SH-SY5Y (cell line): ENCODE measurements around the gene ZNF358.

Experiments
- GATA2 ChIP-seq: IDR thresholded peaks from 2 replicates; pipeline ENCODE4 v1.6.1; 2011; ENCODE audit warnings: mild to moderate bottlenecking, low read depth, low read length
- GATA3 ChIP-seq: IDR thresholded peaks from 2 replicates; pipeline ENCODE4 v1.6.1; 2011; ENCODE audit warnings: low read depth, mild to moderate bottlenecking, low read length, moderate library complexity

- TF ChIP-seq GATA3 (no peak), GATA2 (no peak)
These were observed 726 bp upstream of the ZNF358 start for GRCh38 chr19:7515110-7515644.
